DND-41 (cell line): Measurements from ENCODE around the gene FBXL19.

ENCODE experiments used
- ATAC-seq: fragments of 200-7000 bp; cut with Tn5 transposase; 3 replicates; pipeline ENCODE4 v1.9.1; 2021; ENCODE audit warnings: low read depth; ENCODE audit not compliant: insufficient read depth
- DNase-seq: peaks from one replicate; pipeline ENCODE4 v3.0.0-alpha.2; 2020
- H2AFZ ChIP-seq: 2 replicates; pipeline ENCODE4 v1.6.0; 2012; ENCODE audit warnings: low read depth, low read length
- H3K27ac ChIP-seq: 2 replicates; pipeline ENCODE4 v1.5.1; 2012; ENCODE audit warnings: low read length, inconsistent platforms
- H3K27me3 ChIP-seq: fragments of 200-600 bp; sonication (generic); 2 replicates; pipeline ENCODE4 v1.6.0; 2012; ENCODE audit warnings: low read length, mild to moderate bottlenecking, inconsistent platforms; ENCODE audit not compliant: insufficient read depth, poor library complexity
- H3K36me3 ChIP-seq: 2 replicates; pipeline ENCODE4 v1.5.1; 2012; ENCODE audit warnings: low read length, inconsistent platforms; ENCODE audit not compliant: insufficient read depth
- H3K4me1 ChIP-seq: 2 replicates; pipeline ENCODE4 v1.5.1; 2012; ENCODE audit warnings: mild to moderate bottlenecking, low read length; ENCODE audit not compliant: insufficient read depth
- H3K4me2 ChIP-seq: 2 replicates; pipeline ENCODE4 v1.6.0; 2012; ENCODE audit warnings: mild to moderate bottlenecking, moderate library complexity, low read length, inconsistent platforms; ENCODE audit not compliant: insufficient read depth
- H3K4me3 ChIP-seq, 2 experiments: fragments of 200-600 bp in 1 of 2; shearing (Covaris generic) in 1 of 2; 2 replicates each; pipeline ENCODE4 v1.5.1; 2012 to 2016; ENCODE audit warnings: inconsistent platforms in 2 of 2, low read length in 2 of 2, mild to moderate bottlenecking in 2 of 2, low read depth in 1 of 2, moderate library complexity in 1 of 2
- H3K79me2 ChIP-seq: 2 replicates; pipeline ENCODE4 v1.6.0; 2012; ENCODE audit warnings: low read length, inconsistent platforms; ENCODE audit not compliant: insufficient read depth
- H3K9ac ChIP-seq: 2 replicates; pipeline ENCODE4 v1.6.0; 2012; ENCODE audit warnings: low read depth, mild to moderate bottlenecking, inconsistent platforms, low read length, moderate library complexity
- H3K9me3 ChIP-seq: 2 replicates; pipeline ENCODE4 v1.5.1; 2012; ENCODE audit warnings: low read length, moderate library complexity, mild to moderate bottlenecking, inconsistent platforms; ENCODE audit not compliant: insufficient read depth, severe bottlenecking
- H4K20me1 ChIP-seq: 2 replicates; pipeline ENCODE4 v1.6.0; 2012; ENCODE audit warnings: low read length; ENCODE audit not compliant: insufficient read depth
- CTCF ChIP-seq: IDR thresholded peaks from 2 replicates; pipeline ENCODE4 v1.5.1; 2012; ENCODE audit warnings: borderline replicate concordance, low read length, moderate library complexity, mild to moderate bottlenecking; ENCODE audit not compliant: poor library complexity, severe bottlenecking; ENCODE audit errors: extremely low read depth
- EZH2 ChIP-seq: IDR thresholded peaks from 3 replicates; pipeline ENCODE4 v1.6.1; 2012; ENCODE audit warnings: borderline replicate concordance, low read depth, mild to moderate bottlenecking, moderate library complexity, low read length, inconsistent platforms; ENCODE audit not compliant: severe bottlenecking

Gene FBXL19

GRCh38 chr16:30956601-30957455 lies 33.5 kb downstream of the FBXL19 start:
- H3K4me1 ChIP-seq: peaks cover 36% of the 10 kb centered on the region
- DNase-seq (peak; percentile 89), ATAC-seq (peak; percentile 77)
- peak overlapping the region; percentile 97 for H2AFZ ChIP-seq
- peak overlapping the region; percentile 97 for H3K27ac ChIP-seq
- TF ChIP-seq CTCF: peak; percentile 48
- no peak for TF ChIP-seq EZH2
- no peaks in the 10 kb centered on the region for H3K27me3 ChIP-seq
- H3K79me2 ChIP-seq: peaks cover 30% of the 10 kb centered on the region
- peak overlapping the region; percentile 99 for H3K4me2 ChIP-seq
- no peaks in the 10 kb centered on the region for H3K9me3 ChIP-seq
- H3K9ac ChIP-seq: peak overlapping the region; percentile 96
- H3K4me3 ChIP-seq: peak overlapping the region; percentile 59 to 72
- peaks cover 20% of the 10 kb centered on the region for H4K20me1 ChIP-seq
- peaks cover 33% of the 10 kb centered on the region for H3K36me3 ChIP-seq

- Histone ChIP-seq H3K4me1 (peaks cover 36% of the 10 kb centered on the region), H3K36me3 (peaks cover 41% of the 10 kb centered on the region), H3K27me3 (no peaks in the 10 kb centered on the region), H4K20me1 (peaks cover 20% of the 10 kb centered on the region), H3K4me3 (peak within 1 kb of the TSS; percentile 59 to 72), H3K9me3 (no peaks in the 10 kb centered on the region), H3K27ac (peak within 1 kb of the TSS; percentile 97), H3K79me2 (peaks cover 30% of the 10 kb centered on the region), H3K4me2 (peak within 1 kb of the TSS; percentile 99), H3K9ac (peak within 1 kb of the TSS; percentile 96), H2AFZ (peak within 1 kb of the TSS; percentile 97)
- DNase-seq (peak; percentile 97), ATAC-seq (peak; percentile 84)
- TF ChIP-seq CTCF (no peak), EZH2 (no peak)
Observed at GRCh38 chr16:30957456-30958174, 34.2 kb downstream of the FBXL19 start, which contains the start of gene SETD1A. Gene SETD1A, plus strand, starts transcription at chr16:30957754. Its CDS starts 978 bp downstream, at chr16:30958732.

GRCh38 chr16:30958175-30959079 lies 35.1 kb downstream of the FBXL19 start:
- Histone ChIP-seq H4K20me1 (peaks cover 20% of the 10 kb centered on the region), H2AFZ (peak overlapping the region; percentile 97), H3K27ac (peak overlapping the region; percentile 97), H3K27me3 (no peaks in the 10 kb centered on the region), H3K36me3 (peaks cover 49% of the 10 kb centered on the region), H3K79me2 (peaks cover 30% of the 10 kb centered on the region), H3K4me3 (peak overlapping the region; percentile 57 to 72; a peak in 3 of 4 replicates), H3K9me3 (no peaks in the 10 kb centered on the region), H3K4me2 (peak overlapping the region; percentile 99), H3K4me1 (peaks cover 36% of the 10 kb centered on the region), H3K9ac (peak overlapping the region; percentile 96)
- TF ChIP-seq EZH2 (no peak), CTCF (peak; percentile 14)
- DNase-seq: no peak
- ATAC-seq: peak; percentile 15
